Panc1 (cell line): ENCODE data around the gene RBM4. TPM values are rescaled to one million over a fixed set of nuclear protein-coding genes. Genes with fewer than 3 reads are reported as not detected.

ENCODE experiments used
- ATAC-seq: fragments of 200-7000 bp; cut with Tn5 transposase; 2 replicates; pipeline ENCODE4 v1.9.1; 2020; ENCODE audit warnings: mild to moderate bottlenecking, moderate library complexity
- BruUV-seq: library from RNA; stranded (reverse); fragments of 400-500 nt; replicated peaks from 2 replicates; lab custom pipeline; 2021; lab: Mats Ljungman, UMichigan
- CTCF ChIA-PET: fragments of 300-600 bp; sonication (Branson Sonifier 250); formaldehyde crosslinking; loops from one replicate; lab custom pipeline; 2022; ENCODE audit warnings: antibody characterized with exemption; lab: Charles Lee
- POLR2A ChIA-PET: fragments of 300-600 bp; sonication (Branson Sonifier 250); formaldehyde crosslinking; loops from one replicate; lab custom pipeline; 2022; ENCODE audit warnings: antibody characterized with exemption; lab: Charles Lee
- DNase-seq: peaks from one replicate; pipeline ENCODE4 v3.0.0-alpha.2; 2010; ENCODE audit warnings: low read depth, low spot score
- H3K27ac ChIP-seq: 2 replicates; pipeline ENCODE4 v1.5.1; 2011; ENCODE audit warnings: mild to moderate bottlenecking, low read length, inconsistent platforms
- H3K27me3 ChIP-seq: fragments of 200-500 bp; sonication (Bioruptor generic); 2 replicates; pipeline ENCODE4 v1.6.0; 2014; ENCODE audit warnings: low read length, inconsistent platforms; ENCODE audit not compliant: control insufficient read depth, insufficient read depth
- H3K36me3 ChIP-seq: fragments of 200-500 bp; sonication (Bioruptor generic); 2 replicates; pipeline ENCODE4 v1.5.1; 2014; ENCODE audit warnings: inconsistent platforms, mild to moderate bottlenecking, low read length, moderate library complexity; ENCODE audit not compliant: control insufficient read depth, insufficient read depth
- H3K4me1 ChIP-seq: 2 replicates; pipeline ENCODE4 v1.5.1; 2011; ENCODE audit warnings: inconsistent platforms, mild to moderate bottlenecking, low read length, moderate library complexity; ENCODE audit not compliant: control insufficient read depth, insufficient read depth
- H3K4me3 ChIP-seq, 2 experiments: 2 replicates each; pipeline ENCODE4 v1.5.1; 2011 to 2012; ENCODE audit warnings: low read depth in 2 of 2, low read length in 2 of 2, mild to moderate bottlenecking in 2 of 2, inconsistent platforms in 1 of 2, moderate library complexity in 1 of 2
- H3K9me3 ChIP-seq: fragments of 200-500 bp; sonication (Bioruptor generic); 2 replicates; pipeline ENCODE4 v1.5.1; 2014; ENCODE audit warnings: low read depth, mild to moderate bottlenecking, inconsistent platforms, low read length, moderate library complexity; ENCODE audit not compliant: control insufficient read depth, insufficient read depth
- CTCF ChIP-seq: fragments of 450-650 bp; IDR thresholded peaks from 2 replicates; pipeline ENCODE4 v1.5.1; 2017; ENCODE audit warnings: mild to moderate bottlenecking
- POLR2AphosphoS5 ChIP-seq: IDR thresholded peaks from 2 replicates; pipeline ENCODE4 v1.6.1; 2012; ENCODE audit warnings: mild to moderate bottlenecking, low read depth, low read length, moderate library complexity
- REST ChIP-seq, 2 experiments: IDR thresholded peaks; 2 replicates each; pipeline ENCODE4 v1.6.1; 2011 to 2012; ENCODE audit warnings: low read depth in 2 of 2, control low read depth in 1 of 2, low read length in 1 of 2, mild to moderate bottlenecking in 1 of 2, moderate library complexity in 1 of 2; ENCODE audit not compliant: insufficient read depth in 1 of 2
- SIN3A ChIP-seq: IDR thresholded peaks from 2 replicates; pipeline ENCODE4 v1.6.1; 2012; ENCODE audit warnings: low read depth, mild to moderate bottlenecking, low read length, moderate library complexity, borderline replicate concordance; ENCODE audit not compliant: insufficient read depth
- TCF7L2 ChIP-seq: IDR thresholded peaks from 2 replicates; pipeline ENCODE4 v1.6.1; 2011; ENCODE audit warnings: mild to moderate bottlenecking, low read depth, low read length, inconsistent platforms
- in situ Hi-C: cut with HindIII; loops from 2 replicates; pipeline ENCODE4 v1.10.0; 2016; ENCODE audit warnings: low sequenced_read_pairs, low pct_unique_long_range_greater_than_20kb
- intact Hi-C: fragments of 100-400 bp; cut with micrococcal nuclease; formaldehyde crosslinking; loops from one replicate; pipeline ENCODE4 v1.10.0; 2022; ENCODE audit not compliant: unreplicated experiment
- total RNA-seq: library from RNA; stranded (reverse); gene quantifications from one replicate; pipeline ENCODE4 v1.2.1, GENCODE V29; 2021; ENCODE audit not compliant: unreplicated experiment

RBM4 gene
- total RNA-seq, 1 experiment from 2014 or later: 195 TPM

DNA sequence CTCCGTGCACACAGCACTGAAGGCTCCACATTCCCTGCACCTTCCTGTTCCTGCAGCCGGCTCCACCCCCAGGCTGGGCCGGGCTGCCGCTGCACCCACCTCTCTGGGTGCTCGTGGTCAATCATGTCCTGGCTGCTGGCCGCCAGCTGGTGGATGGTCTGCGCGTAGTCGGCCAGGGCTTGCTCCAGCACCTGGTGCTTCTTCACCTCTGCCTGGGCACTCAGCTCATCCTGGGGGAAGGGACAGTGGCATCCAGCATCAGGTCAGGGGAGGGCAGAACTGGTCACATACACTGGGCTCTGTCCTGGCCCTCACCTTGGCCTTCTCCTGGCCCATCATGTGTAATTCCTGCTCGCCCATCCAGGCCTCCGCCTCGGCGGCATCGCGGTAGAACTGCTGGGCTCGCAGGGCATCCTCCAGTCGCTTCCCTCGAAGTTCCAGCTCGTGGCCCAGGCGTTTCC, 54.4 kb downstream of the RBM4 start:
- no peak for DNase-seq
- in situ Hi-C loops: no loop called here
- H3K4me1 ChIP-seq: no peaks in the 10 kb centered on the region
- ChIA-PET POLR2A (no interaction called here), CTCF (interaction anchor here (0.7 to 1.4 kb wide), 3 partner anchors 136 to 141 kb away, joined by 3 to 5 read pairs (median 4); no protein-coding TSS in a partner anchor)
- BruUV-seq: no TSS peak
- intact Hi-C loops: loop anchor here (10.0 kb wide), 1 partner anchor 52 kb away; a partner anchor contains a TSS
- no peak overlapping the region for H3K27ac ChIP-seq
- TF ChIP-seq TCF7L2 (no peak), POLR2AphosphoS5 (no peak), CTCF (no peak), SIN3A (no peak), REST (IDR thresholded peaks at IDR 0.05; ENCODE audit: insufficient read depth in 1 of 2, low read depth in 2 of 2, low read length in 1 of 2) (no peak)
- ATAC-seq: no peak
- no peaks in the 10 kb centered on the region for H3K36me3 ChIP-seq
- H3K27me3 ChIP-seq: no peaks in the 10 kb centered on the region
- no peak overlapping the region for H3K4me3 ChIP-seq
- H3K9me3 ChIP-seq: no peaks in the 10 kb centered on the region

- BruUV-seq: no TSS peak
- intact Hi-C loops: loop anchor here (1.0 to 10.0 kb wide), 2 partner anchors 51 to 141 kb away; a partner anchor contains a TSS
Observed at GRCh38 chr11:66693356-66694055, 55.0 kb downstream of the RBM4 start.

More at GRCh38 chr11:66693356-66694055, 55.0 kb downstream of the RBM4 start:
- no peak overlapping the region for H3K4me3 ChIP-seq
- TF ChIP-seq CTCF: no peak
- no peak for TF ChIP-seq REST (IDR thresholded peaks at IDR 0.05; ENCODE audit: insufficient read depth in 1 of 2, low read depth in 2 of 2, low read length in 1 of 2)
- TF ChIP-seq POLR2AphosphoS5: no peak
- TF ChIP-seq SIN3A: no peak
- no peak for TF ChIP-seq TCF7L2
- no peak overlapping the region for H3K27ac ChIP-seq
- H3K27me3 ChIP-seq: no peaks in the 10 kb centered on the region
- H3K36me3 ChIP-seq: no peaks in the 10 kb centered on the region
- no peaks in the 10 kb centered on the region for H3K9me3 ChIP-seq
- no peaks in the 10 kb centered on the region for H3K4me1 ChIP-seq
- POLR2A ChIA-PET: no interaction called here
- ATAC-seq: no peak
- in situ Hi-C loops: no loop called here
- no peak for DNase-seq
- CTCF ChIA-PET: interaction anchor here (0.7 to 1.4 kb wide), 2 partner anchors 136 to 139 kb away, joined by 3 to 4 read pairs; no protein-coding TSS in a partner anchor
